GM18909 (cell line): ENCODE data around the gene ARHGEF26.

Source experiments
- ATAC-seq: cut with Tn5 transposase; IDR thresholded peaks from one replicate; pipeline ENCODE4 v1.9.1; 2021; ENCODE audit warnings: mild to moderate bottlenecking; ENCODE audit not compliant: unreplicated experiment, poor library complexity

ARHGEF26 gene

GRCh38 chr3:154115332-154115731, 5.9 kb upstream of the ARHGEF26 start:
- no peak for ATAC-seq

- ATAC-seq, result no peak
Measured at GRCh38 chr3:154119951-154120350, 1.2 kb upstream of the ARHGEF26 start.

- ATAC-seq, result peak; percentile 36
Measured at GRCh38 chr3:154121701-154122551, 736 bp downstream of the ARHGEF26 start.

- ATAC-seq, result no peak
Measured at GRCh38 chr3:154122552-154122911, 1.3 kb downstream of the ARHGEF26 start.

GRCh38 chr3:154122912-154123559, 1.8 kb downstream of the ARHGEF26 start:
- ATAC-seq, result no peak

- ATAC-seq, result no peak
Measured at GRCh38 chr3:154123906-154124305, 2.7 kb downstream of the ARHGEF26 start.

GRCh38 chr3:154125378-154126030, 4.3 kb downstream of the ARHGEF26 start:
- ATAC-seq, result no peak

GRCh38 chr3:154126651-154127050, 5.5 kb downstream of the ARHGEF26 start:
- ATAC-seq, result no peak

GRCh38 chr3:154129625-154130024, 8.4 kb downstream of the ARHGEF26 start:
- ATAC-seq, result no peak

- no peak for ATAC-seq
Measured at GRCh38 chr3:154130540-154130939, 9.3 kb downstream of the ARHGEF26 start.

GRCh38 chr3:154131830-154132229, 10.6 kb downstream of the ARHGEF26 start:
- ATAC-seq, result no peak

- no peak for ATAC-seq
Measured at GRCh38 chr3:154132777-154133375, 11.7 kb downstream of the ARHGEF26 start.

- no peak for ATAC-seq
Measured at GRCh38 chr3:154135511-154136173, 14.5 kb downstream of the ARHGEF26 start.

GRCh38 chr3:154137036-154137435, 15.8 kb downstream of the ARHGEF26 start:
- no peak for ATAC-seq

GRCh38 chr3:154139996-154140436, 18.8 kb downstream of the ARHGEF26 start:
- ATAC-seq, result no peak

- ATAC-seq, result no peak
Measured at GRCh38 chr3:154142608-154143007, 21.4 kb downstream of the ARHGEF26 start.

- ATAC-seq, result no peak
Measured at GRCh38 chr3:154143873-154144272, 22.7 kb downstream of the ARHGEF26 start.

GRCh38 chr3:154144825-154145465, 23.8 kb downstream of the ARHGEF26 start:
- no peak for ATAC-seq

GRCh38 chr3:154148541-154148940, 27.4 kb downstream of the ARHGEF26 start:
- ATAC-seq, result no peak

GRCh38 chr3:154149286-154149685, 28.1 kb downstream of the ARHGEF26 start:
- no peak for ATAC-seq
